Measurements from ENCODE around the gene CDK11B.

- TF ChIP-seq CTCF (IDR thresholded peaks at IDR 0.05) (no peak), EZH2 (IDR thresholded peaks at IDR 0.05; ENCODE audit: borderline replicate concordance, insufficient read depth, low read depth, low read length, poor library complexity, severe bottlenecking) (no peak)
These were observed 67.4 kb downstream of the CDK11B start for GRCh38 chr1:1591452-1591851.

All from B cell (primary cell).